Heart left ventricle (tissue), 13 donors: ENCODE data around the gene PACRG.

Source experiments
- CTCF ChIP-seq, 12 donors: fragments of 200-600 bp; sonication (generic) in 4 of 12; IDR thresholded peaks; one replicate each; pipeline versions ENCODE4 v1.5.0 to v1.8.0; 2018 to 2022; ENCODE audit warnings: antibody characterized with exemption in 12 of 12, mild to moderate bottlenecking in 5 of 12
- POLR2A ChIP-seq, 2 donors: fragments of 450-650 bp; IDR thresholded peaks; one replicate each; pipeline ENCODE4 v1.6.1; 2017; ENCODE audit warnings: antibody characterized with exemption in 2 of 2, mild to moderate bottlenecking in 2 of 2, moderate library complexity in 2 of 2
- donor health status: ischemic (EF 13 %, LVEDD 7.1; RV severe dilation, severe dysfunction).
- donor health status: DM: no; HTN: yes; CAD: no.
- donor health status: DM: no; HTN: no; CAD: no.
- donor health status: ischemic (EF 25% LVEDD 6.9; RV normal size, moderate dysfunction).
- donor health status: ischemic (EF 25% LVEDD 5.7; RV mildly dilated, moderate dysfunction).
- donor health status: ischemic (EF 35%, LVEDD 5.7; RV mildly dilated, moderate dysfunction).
- donor health status: nonischemic (EF 11% LVEDD 7.7; RV severe dilation, severe dysfunction).
- donor health status: DM: yes; HTN: yes; CAD: no.
- donor health status: PGD.
- donor health status: ischemic (EF 29% LVEDD 5.4; RV normal size, mild dysfunction).
- donor health status: nonischemic (EF 23%, LVEDD 6.1; RV moderate dilation, normal function).

GRCh38 chr6:162863821-162864220 is 136.0 kb downstream of the PACRG start:
- no peak for TF ChIP-seq CTCF (IDR thresholded peaks at IDR 0.05)
- TF ChIP-seq POLR2A (IDR thresholded peaks at IDR 0.05): no peak
